Natural killer cell (primary cell): ENCODE measurements around the gene CAMK2D. TPM values are rescaled to one million over a fixed set of nuclear protein-coding genes. Genes with fewer than 3 reads are reported as not detected.
A peak's percentile ranks its signal among the peaks of the same experiment; 100 is the strongest.

Experiments used
- ATAC-seq, 3 donors: fragments of 150-1000 bp in 2 of 3; fragments of 200-7000 bp in 1 of 3; cut with Tn5 transposase; 1 replicate in 1 of 3; 2 replicates in 2 of 3; pipeline ENCODE4 v1.10.0; 2021; ENCODE audit warnings: mild to moderate bottlenecking in 2 of 3, moderate library complexity in 2 of 3
- DNase-seq, 2 donors: peaks; one replicate each; pipeline versions ENCODE4 v3.0.0 to v3.0.0-alpha.2; 2013 to 2021; ENCODE audit warnings: mixed read lengths in 1 of 2
- H3K27ac ChIP-seq: one replicate; pipeline ENCODE4 v1.5.1; 2013; ENCODE audit warnings: mild to moderate bottlenecking, low read length
- H3K27me3 ChIP-seq: one replicate; pipeline ENCODE4 v1.6.1; 2013; ENCODE audit warnings: low read length; ENCODE audit not compliant: control insufficient read depth, insufficient read depth
- H3K36me3 ChIP-seq: one replicate; pipeline ENCODE4 v1.6.1; 2013; ENCODE audit warnings: low read length; ENCODE audit not compliant: control insufficient read depth, insufficient read depth
- H3K4me1 ChIP-seq: one replicate; pipeline ENCODE4 v1.6.1; 2013; ENCODE audit warnings: low read length; ENCODE audit not compliant: control insufficient read depth, insufficient read depth
- H3K4me3 ChIP-seq: one replicate; pipeline ENCODE4 v1.5.1; 2013; ENCODE audit warnings: low read length
- H3K9me3 ChIP-seq: one replicate; pipeline ENCODE4 v1.6.1; 2013; ENCODE audit warnings: low read length; ENCODE audit not compliant: control insufficient read depth, insufficient read depth
- H3K27ac Mint-ChIP-seq, 2 donors: one replicate each; pipeline ENCODE4 v1.8.0; 2022; ENCODE audit warnings: mild to moderate bottlenecking in 2 of 2, mixed read lengths in 2 of 2, moderate library complexity in 1 of 2
- H3K27me3 Mint-ChIP-seq, 2 donors: one replicate each; pipeline ENCODE4 v1.8.0; 2022; ENCODE audit warnings: low read depth in 2 of 2, mixed read lengths in 2 of 2
- H3K36me3 Mint-ChIP-seq: one replicate; pipeline ENCODE4 v1.8.0; 2022; ENCODE audit warnings: mixed read lengths
- H3K4me1 Mint-ChIP-seq, 2 donors: one replicate each; pipeline ENCODE4 v1.8.0; 2022; ENCODE audit warnings: mixed read lengths in 2 of 2
- H3K4me3 Mint-ChIP-seq: one replicate; pipeline ENCODE4 v1.8.0; 2022; ENCODE audit warnings: mild to moderate bottlenecking, moderate library complexity, mixed read lengths
- H3K9me3 Mint-ChIP-seq, 2 donors: one replicate each; pipeline ENCODE4 v1.8.0; 2022; ENCODE audit warnings: mixed read lengths in 2 of 2
- WGBS: methylation state at CpG from one replicate; pipeline ENCODE4 v1.1.7; 2013; ENCODE audit warnings: missing lambda C conversion rate; ENCODE audit not compliant: insufficient coverage; 5-methylcytosine and 5-hydroxymethylcytosine counted together
- intact Hi-C: fragments of 100-400 bp; cut with micrococcal nuclease; formaldehyde crosslinking; loops from one replicate; pipeline ENCODE4 v1.14.2; 2022
- total RNA-seq, 4 donors: library from RNA; stranded (reverse); fragments of 120-200 nt in 1 of 4; gene quantifications; one replicate each; pipeline versions ENCODE4 v1.2.3 to v1.2.4, GENCODE V29; 2013 to 2022
- TF ChIP-seq, protein P1 (sequence below): fragments of 200-600 bp; IDR thresholded peaks from one replicate; pipeline ENCODE4 v1.8.0; 2022; ENCODE audit warnings: antibody characterized with exemption

The CAMK2D gene
- total RNA-seq, 3 donors from 2014 or later (not counting 1 experiment from before 2014, with no cell fraction given) = 31.6 to 40.1 (median 34.5) TPM

DNA sequence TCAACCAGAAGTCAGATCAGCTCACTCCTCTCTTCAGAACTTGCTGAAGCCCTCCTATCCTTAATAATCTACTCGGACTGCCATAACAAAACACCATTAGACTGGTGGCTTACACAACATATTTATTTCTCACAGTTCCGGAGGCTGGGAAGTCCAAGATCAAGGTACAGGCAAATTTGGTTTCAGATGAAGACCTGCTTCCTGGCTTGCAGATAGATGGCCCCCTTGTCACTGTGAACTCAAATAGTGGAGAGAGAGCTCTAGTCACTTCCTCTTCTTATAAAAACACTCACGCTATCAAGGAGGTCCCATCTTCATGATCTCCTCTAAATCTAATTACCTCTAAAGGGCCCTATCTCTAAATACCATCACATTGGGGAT is 125.1 kb downstream of the CAMK2D start:
- no peaks in the 10 kb centered on the region for H3K9me3 ChIP-seq
- peak; percentile 79 to 89 (median 87) for ATAC-seq
- no peaks in the 10 kb centered on the region for H3K27me3 Mint-ChIP-seq
- H3K4me3 Mint-ChIP-seq = peak overlapping the region; percentile 69
- H3K4me1 Mint-ChIP-seq = peaks cover 43 to 45% of the 10 kb centered on the region in 2 donors
- H3K4me3 ChIP-seq = no peak overlapping the region
- H3K27ac Mint-ChIP-seq = peak overlapping the region; percentile 60 to 84
- TF ChIP-seq, protein P1, sequence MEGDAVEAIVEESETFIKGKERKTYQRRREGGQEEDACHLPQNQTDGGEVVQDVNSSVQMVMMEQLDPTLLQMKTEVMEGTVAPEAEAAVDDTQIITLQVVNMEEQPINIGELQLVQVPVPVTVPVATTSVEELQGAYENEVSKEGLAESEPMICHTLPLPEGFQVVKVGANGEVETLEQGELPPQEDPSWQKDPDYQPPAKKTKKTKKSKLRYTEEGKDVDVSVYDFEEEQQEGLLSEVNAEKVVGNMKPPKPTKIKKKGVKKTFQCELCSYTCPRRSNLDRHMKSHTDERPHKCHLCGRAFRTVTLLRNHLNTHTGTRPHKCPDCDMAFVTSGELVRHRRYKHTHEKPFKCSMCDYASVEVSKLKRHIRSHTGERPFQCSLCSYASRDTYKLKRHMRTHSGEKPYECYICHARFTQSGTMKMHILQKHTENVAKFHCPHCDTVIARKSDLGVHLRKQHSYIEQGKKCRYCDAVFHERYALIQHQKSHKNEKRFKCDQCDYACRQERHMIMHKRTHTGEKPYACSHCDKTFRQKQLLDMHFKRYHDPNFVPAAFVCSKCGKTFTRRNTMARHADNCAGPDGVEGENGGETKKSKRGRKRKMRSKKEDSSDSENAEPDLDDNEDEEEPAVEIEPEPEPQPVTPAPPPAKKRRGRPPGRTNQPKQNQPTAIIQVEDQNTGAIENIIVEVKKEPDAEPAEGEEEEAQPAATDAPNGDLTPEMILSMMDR = peak; percentile 45
- H3K36me3 Mint-ChIP-seq = no peaks in the 10 kb centered on the region
- intact Hi-C loops = loop anchor here (2.0 to 10.0 kb wide), 4 partner anchors 72 to 436 kb away; partner anchors contain the start of gene CAMK2D
- peak overlapping the region; percentile 50 for H3K27ac ChIP-seq
- H3K27me3 ChIP-seq = no peaks in the 10 kb centered on the region
- peak in 1 of 2 donors; percentile 65 for DNase-seq
- H3K4me1 ChIP-seq = peaks cover 24% of the 10 kb centered on the region
- H3K36me3 ChIP-seq = no peaks in the 10 kb centered on the region
- 29% methylated on average over 2 of the region's 3 CpGs for WGBS
- H3K9me3 Mint-ChIP-seq = no peaks in the 10 kb centered on the region

DNA sequence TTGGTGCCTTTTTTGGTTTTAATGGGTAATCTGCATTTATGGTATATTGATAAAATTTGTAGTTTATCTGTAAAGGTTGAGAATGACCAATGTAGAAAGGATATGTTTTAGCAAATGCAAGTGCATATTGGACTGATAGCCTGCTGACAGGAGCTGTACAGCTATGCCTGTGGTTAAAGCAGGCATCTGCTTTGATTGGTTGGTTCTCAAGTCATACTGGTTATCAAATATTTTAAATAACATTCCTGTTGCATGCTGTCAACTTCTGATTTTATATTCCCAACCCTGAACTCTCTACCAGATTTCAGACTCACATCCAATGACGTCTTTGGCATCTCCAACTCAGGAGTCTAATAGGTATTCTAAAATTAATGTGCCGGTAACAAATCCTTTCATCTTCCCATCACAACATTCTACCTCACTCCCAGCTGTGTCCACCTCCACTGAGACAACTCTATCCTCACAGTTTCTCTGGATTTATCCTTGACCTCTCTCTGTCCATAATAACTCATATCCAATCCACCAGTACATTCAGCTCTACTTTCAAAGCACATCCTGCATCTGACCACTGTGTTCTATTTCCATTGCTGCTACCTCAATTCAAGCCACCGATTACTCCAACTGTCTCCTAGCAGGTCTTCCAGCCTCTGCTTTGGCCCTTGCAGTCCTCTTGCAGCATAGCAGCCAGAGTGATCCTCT is 125.7 kb downstream of the CAMK2D start:
- no peaks in the 10 kb centered on the region for H3K9me3 Mint-ChIP-seq
- TF ChIP-seq, protein P1 = no peak
- no peaks in the 10 kb centered on the region for H3K36me3 ChIP-seq
- no peaks in the 10 kb centered on the region for H3K36me3 Mint-ChIP-seq
- peaks cover 24% of the 10 kb centered on the region for H3K4me1 ChIP-seq
- H3K27me3 ChIP-seq = no peaks in the 10 kb centered on the region
- no peak for DNase-seq
- no peaks in the 10 kb centered on the region for H3K27me3 Mint-ChIP-seq
- 71% methylated on average over 3 of the region's 3 CpGs for WGBS
- H3K4me3 ChIP-seq = no peak overlapping the region
- H3K4me1 Mint-ChIP-seq = peaks cover 41 to 43% of the 10 kb centered on the region in 2 donors
- H3K27ac Mint-ChIP-seq = peak overlapping the region; percentile 60 to 84
- H3K27ac ChIP-seq = peak overlapping the region; percentile 8
- H3K9me3 ChIP-seq = no peaks in the 10 kb centered on the region
- peak overlapping the region; percentile 69 for H3K4me3 Mint-ChIP-seq
- intact Hi-C loops = loop anchor here (2.0 to 10.0 kb wide), 4 partner anchors 71 to 436 kb away; partner anchors contain the start of gene CAMK2D
- ATAC-seq = peak in 1 of 3 donors; percentile 5

DNA sequence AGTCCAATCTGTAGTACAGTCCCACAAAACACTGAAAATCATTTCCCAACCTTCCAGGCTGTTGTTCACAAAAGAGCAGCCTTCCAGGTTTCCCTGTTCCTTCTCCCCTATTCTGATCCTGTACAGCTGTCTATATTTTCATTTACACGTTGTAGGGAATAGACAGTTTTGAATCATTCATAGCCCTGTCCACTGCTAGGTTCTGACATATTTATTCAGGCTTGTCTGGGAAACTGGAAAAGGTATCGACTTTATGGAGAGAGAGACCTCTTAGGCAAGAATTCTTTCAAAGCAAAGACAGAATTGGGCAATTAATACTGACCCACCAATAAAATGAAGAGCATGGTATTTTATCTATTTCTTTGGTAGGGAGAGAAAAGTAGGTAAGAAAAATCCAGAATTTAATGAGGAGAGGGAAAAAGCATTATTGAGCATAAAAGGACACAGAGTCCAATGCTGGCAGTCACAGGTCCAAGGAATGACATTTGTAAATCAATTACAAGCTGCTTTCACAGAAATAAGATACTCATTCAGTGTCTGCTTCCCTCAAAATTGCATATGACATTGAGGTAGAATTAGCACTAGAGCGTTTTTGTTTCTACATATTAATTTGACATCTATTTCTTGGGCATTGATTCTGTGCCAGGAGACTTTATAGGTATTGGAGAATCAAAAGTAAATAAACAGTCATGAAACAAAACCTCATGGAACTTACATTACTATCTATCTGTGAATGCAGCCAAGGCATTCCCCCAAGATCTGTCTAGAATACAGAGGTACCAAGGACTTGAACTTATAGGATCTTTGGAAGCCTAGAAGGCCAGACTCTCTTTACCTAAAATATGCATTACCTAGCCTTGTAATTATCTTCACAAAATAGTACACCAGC is 127.2 kb downstream of the CAMK2D start:
- 67% methylated on average over 1 of the region's 3 CpGs for WGBS
- Mint-ChIP-seq H3K9me3 (no peaks in the 10 kb centered on the region), H3K36me3 (no peaks in the 10 kb centered on the region), H3K27me3 (no peaks in the 10 kb centered on the region), H3K27ac (no peak overlapping the region), H3K4me3 (no peak overlapping the region), H3K4me1 (peaks cover 26 to 38% of the 10 kb centered on the region in 2 donors)
- H3K36me3 ChIP-seq = no peaks in the 10 kb centered on the region
- no peak overlapping the region for H3K27ac ChIP-seq
- no peaks in the 10 kb centered on the region for H3K27me3 ChIP-seq
- TF ChIP-seq, protein P1 = no peak
- intact Hi-C loops = loop anchor here (10.0 kb wide), 1 partner anchor 70 kb away; no protein-coding TSS in a partner anchor
- H3K4me3 ChIP-seq = no peak overlapping the region
- DNase-seq (no peak), ATAC-seq (no peak)
- H3K9me3 ChIP-seq = no peaks in the 10 kb centered on the region
- H3K4me1 ChIP-seq = peaks cover 18% of the 10 kb centered on the region
